Measurements from ENCODE around the gene SEMA3C. TPM values are rescaled to one million over a fixed set of nuclear protein-coding genes. Genes with fewer than 3 reads are reported as not detected.

SEMA3C gene
- total and polyA plus RNA-seq, 4 donors, result 3.3 to 86.8 (median 15.9) TPM

DNA sequence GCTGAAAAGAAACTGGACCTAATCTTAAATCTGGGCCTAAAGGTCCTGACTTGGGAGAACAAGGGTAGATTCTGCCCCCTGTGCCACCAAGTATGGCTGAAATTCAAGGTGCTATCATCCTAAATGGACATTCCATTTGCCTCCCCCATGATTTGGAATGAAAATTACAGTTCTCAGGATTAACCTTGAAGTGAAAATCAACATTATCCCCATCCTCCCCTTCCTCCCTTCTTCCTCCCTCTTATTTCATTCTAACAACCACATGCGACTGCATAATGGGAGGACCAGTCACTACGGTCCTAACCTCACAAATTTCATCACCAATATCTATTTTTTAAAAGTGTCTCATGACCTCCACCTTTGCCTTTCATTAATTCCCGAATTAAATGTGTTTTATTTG, 62.1 kb downstream of the SEMA3C start:
- no peaks in the 10 kb centered on the region for H3K27me3 ChIP-seq (ENCODE audit: control insufficient read depth in 1 of 2, insufficient read depth in 2 of 2, low read length in 1 of 2)
- H3K4me1 ChIP-seq (ENCODE audit: control insufficient read depth in 1 of 2, insufficient read depth in 2 of 2, low read length in 2 of 2), result peaks cover 0 to 1% of the 10 kb centered on the region in 2 donors
- H3K27ac ChIP-seq (ENCODE audit: low read depth in 1 of 2, low read length in 2 of 2), result no peak overlapping the region
- H3K4me3 ChIP-seq (ENCODE audit: low read length in 2 of 2), result no peak overlapping the region
- H3K36me3 ChIP-seq (ENCODE audit: control insufficient read depth in 1 of 2, insufficient read depth in 2 of 2, low read length in 1 of 2), result no peaks in the 10 kb centered on the region
- intact Hi-C loops (cut with DNase I), result no loop called here
- no peaks in the 10 kb centered on the region for H3K9me3 ChIP-seq (ENCODE audit: control insufficient read depth, low read length)
- WGBS, 2 donors, result 93% methylated on average over 3 of the region's 3 CpGs
- no peak for ATAC-seq (ENCODE audit: low FRiP score)
- DNase-seq, result no peak

DNA sequence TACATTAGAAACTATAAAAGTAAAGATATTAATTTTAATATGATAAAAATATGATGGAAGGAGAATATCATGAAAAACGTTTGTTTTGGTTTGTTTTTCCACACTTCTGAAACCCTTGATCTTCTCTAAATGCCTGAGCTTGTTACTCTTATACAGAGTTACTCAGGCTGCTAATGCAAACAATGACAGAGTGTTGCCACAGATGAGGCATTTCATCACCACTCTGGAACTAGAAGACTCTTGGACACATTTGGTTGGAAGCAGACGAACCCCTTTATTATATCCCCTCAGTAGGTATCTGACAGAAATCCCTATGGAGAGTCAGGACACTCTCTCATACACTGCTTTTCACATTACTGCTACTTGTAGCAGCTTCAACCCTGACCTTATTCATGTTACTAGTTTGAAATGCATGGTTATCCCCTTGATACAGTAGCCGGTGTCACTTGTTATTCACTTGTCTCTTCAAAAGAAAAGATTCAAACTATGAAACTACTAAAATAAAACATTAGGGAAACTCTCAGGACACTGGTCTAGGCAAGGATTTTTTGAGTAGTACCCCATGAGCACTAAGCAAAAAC, 66.9 kb downstream of the SEMA3C start:
- no peak for ATAC-seq (ENCODE audit: low FRiP score)
- WGBS, 2 donors, result 56 to 60% methylated on average over 3 of the region's 3 CpGs
- DNase-seq, result no peak
- Histone ChIP-seq H3K4me3 (ENCODE audit: low read length in 2 of 2) (no peak overlapping the region), H3K9me3 (ENCODE audit: control insufficient read depth, low read length) (no peaks in the 10 kb centered on the region), H3K27ac (ENCODE audit: low read depth in 1 of 2, low read length in 2 of 2) (no peak overlapping the region), H3K4me1 (ENCODE audit: control insufficient read depth in 1 of 2, insufficient read depth in 2 of 2, low read length in 2 of 2) (no peaks in the 10 kb centered on the region), H3K27me3 (ENCODE audit: control insufficient read depth in 1 of 2, insufficient read depth in 2 of 2, low read length in 1 of 2) (no peaks in the 10 kb centered on the region), H3K36me3 (ENCODE audit: control insufficient read depth in 1 of 2, insufficient read depth in 2 of 2, low read length in 1 of 2) (no peaks in the 10 kb centered on the region)
- intact Hi-C loops (cut with DNase I), result no loop called here

DNA sequence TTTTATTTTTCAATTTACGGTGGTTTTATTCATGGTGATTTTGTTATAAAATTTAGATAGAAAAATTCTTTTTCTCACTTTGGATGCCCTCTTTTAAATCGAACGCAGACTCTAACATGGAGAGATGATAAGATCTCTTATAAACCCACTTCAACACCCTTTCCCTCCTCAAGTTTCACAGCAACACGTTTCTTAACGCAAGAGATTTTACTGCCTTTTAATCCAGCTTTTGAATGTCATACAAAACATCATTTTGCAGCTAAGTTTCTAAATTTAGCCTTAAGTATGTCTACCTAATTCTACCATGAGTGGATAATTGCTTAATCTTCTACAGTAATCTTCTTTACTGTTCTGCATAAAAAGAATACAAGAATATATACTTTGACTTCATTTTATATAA, 70.0 kb downstream of the SEMA3C start:
- Histone ChIP-seq H3K36me3 (ENCODE audit: control insufficient read depth in 1 of 2, insufficient read depth in 2 of 2, low read length in 1 of 2) (no peaks in the 10 kb centered on the region), H3K27ac (ENCODE audit: low read depth in 1 of 2, low read length in 2 of 2) (no peak overlapping the region), H3K4me1 (ENCODE audit: control insufficient read depth in 1 of 2, insufficient read depth in 2 of 2, low read length in 2 of 2) (no peaks in the 10 kb centered on the region), H3K4me3 (ENCODE audit: low read length in 2 of 2) (no peak overlapping the region), H3K27me3 (ENCODE audit: control insufficient read depth in 1 of 2, insufficient read depth in 2 of 2, low read length in 1 of 2) (no peaks in the 10 kb centered on the region), H3K9me3 (ENCODE audit: control insufficient read depth, low read length) (no peaks in the 10 kb centered on the region)
- 73 to 76% methylated on average over 5 of the region's 5 CpGs for WGBS, 2 donors
- DNase-seq (no peak), ATAC-seq (ENCODE audit: low FRiP score) (no peak)
- intact Hi-C loops (cut with DNase I), result no loop called here

DNA sequence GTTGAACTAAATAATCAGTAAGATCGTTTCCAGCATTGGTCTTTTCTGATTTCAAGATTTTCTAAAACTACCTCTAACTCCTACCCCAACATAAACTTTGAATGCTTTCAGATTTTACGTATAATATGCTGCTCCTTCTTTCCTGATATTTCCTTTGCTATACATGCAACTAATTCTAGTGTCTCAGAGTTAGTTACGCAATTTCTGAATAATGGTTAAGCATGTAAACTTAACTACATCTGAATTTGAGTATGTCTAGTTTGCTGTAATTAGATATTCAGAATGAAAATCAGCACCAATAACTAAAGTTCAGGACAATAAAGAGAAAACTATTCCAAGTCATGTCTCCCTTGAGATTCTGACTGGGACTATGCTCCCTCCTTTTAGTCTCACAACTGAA, 71.0 kb downstream of the SEMA3C start:
- no peaks in the 10 kb centered on the region for H3K4me1 ChIP-seq (ENCODE audit: control insufficient read depth in 1 of 2, insufficient read depth in 2 of 2, low read length in 2 of 2)
- DNase-seq (no peak), ATAC-seq (ENCODE audit: low FRiP score) (no peak)
- no peak overlapping the region for H3K27ac ChIP-seq (ENCODE audit: low read depth in 1 of 2, low read length in 2 of 2)
- no peaks in the 10 kb centered on the region for H3K27me3 ChIP-seq (ENCODE audit: control insufficient read depth in 1 of 2, insufficient read depth in 2 of 2, low read length in 1 of 2)
- H3K9me3 ChIP-seq (ENCODE audit: control insufficient read depth, low read length), result no peaks in the 10 kb centered on the region
- no peak overlapping the region for H3K4me3 ChIP-seq (ENCODE audit: low read length in 2 of 2)
- no peaks in the 10 kb centered on the region for H3K36me3 ChIP-seq (ENCODE audit: control insufficient read depth in 1 of 2, insufficient read depth in 2 of 2, low read length in 1 of 2)
- 87 to 92% methylated on average over 3 of the region's 3 CpGs for WGBS, 2 donors
- intact Hi-C loops (cut with DNase I), result no loop called here

DNA sequence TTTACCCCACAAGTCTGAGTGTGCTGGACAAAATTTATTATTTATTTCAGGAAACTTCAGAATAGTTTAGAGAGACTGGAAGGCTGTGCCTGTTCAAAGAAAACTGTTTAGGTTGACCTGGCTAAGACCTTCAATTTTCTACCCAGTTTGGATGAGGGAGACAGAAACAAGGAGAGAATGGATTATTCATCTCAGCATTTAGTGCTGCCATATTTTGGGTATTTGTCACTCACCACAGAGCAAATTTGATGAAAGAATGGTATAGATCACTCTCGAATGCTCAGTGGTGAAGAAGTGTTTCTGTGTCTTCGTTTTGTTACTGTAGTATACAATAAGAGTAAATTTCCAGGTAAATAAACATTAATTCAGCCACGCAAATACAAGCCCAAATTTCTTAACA, 71.8 kb downstream of the SEMA3C start:
- WGBS, 2 donors, result 81 to 90% methylated on average over 3 of the region's 3 CpGs
- Histone ChIP-seq H3K4me3 (ENCODE audit: low read length in 2 of 2) (no peak overlapping the region), H3K27ac (ENCODE audit: low read depth in 1 of 2, low read length in 2 of 2) (no peak overlapping the region), H3K4me1 (ENCODE audit: control insufficient read depth in 1 of 2, insufficient read depth in 2 of 2, low read length in 2 of 2) (no peaks in the 10 kb centered on the region), H3K27me3 (ENCODE audit: control insufficient read depth in 1 of 2, insufficient read depth in 2 of 2, low read length in 1 of 2) (no peaks in the 10 kb centered on the region), H3K36me3 (ENCODE audit: control insufficient read depth in 1 of 2, insufficient read depth in 2 of 2, low read length in 1 of 2) (no peaks in the 10 kb centered on the region), H3K9me3 (ENCODE audit: control insufficient read depth, low read length) (no peaks in the 10 kb centered on the region)
- DNase-seq, result no peak
- no peak for ATAC-seq (ENCODE audit: low FRiP score)
- intact Hi-C loops (cut with DNase I), result no loop called here

DNA sequence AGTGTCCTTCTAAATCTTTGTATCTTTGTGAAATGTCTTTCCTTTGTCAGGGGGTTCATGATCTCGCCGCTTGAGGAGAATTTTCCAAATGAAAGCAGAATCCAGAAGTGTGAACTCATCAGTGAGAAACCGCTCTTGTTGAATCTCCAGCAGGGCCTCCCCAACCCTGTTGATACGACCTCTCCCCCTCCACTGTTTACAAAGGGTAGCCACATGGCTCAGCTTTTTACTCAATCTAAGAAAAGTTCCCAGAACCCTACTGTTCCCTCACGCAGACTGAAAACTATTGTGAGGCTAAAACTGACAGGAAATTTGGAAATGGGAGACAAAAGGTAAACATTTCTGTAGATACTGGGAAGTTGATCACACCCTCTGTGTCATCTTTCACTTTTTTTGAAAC, 73.9 kb downstream of the SEMA3C start:
- WGBS, 2 donors, result 70 to 87% methylated on average over 5 of the region's 5 CpGs
- no peaks in the 10 kb centered on the region for H3K36me3 ChIP-seq (ENCODE audit: control insufficient read depth in 1 of 2, insufficient read depth in 2 of 2, low read length in 1 of 2)
- H3K9me3 ChIP-seq (ENCODE audit: control insufficient read depth, low read length), result no peaks in the 10 kb centered on the region
- H3K4me1 ChIP-seq (ENCODE audit: control insufficient read depth in 1 of 2, insufficient read depth in 2 of 2, low read length in 2 of 2), result no peaks in the 10 kb centered on the region
- no peaks in the 10 kb centered on the region for H3K27me3 ChIP-seq (ENCODE audit: control insufficient read depth in 1 of 2, insufficient read depth in 2 of 2, low read length in 1 of 2)
- intact Hi-C loops (cut with DNase I), result no loop called here
- no peak for DNase-seq
- H3K27ac ChIP-seq (ENCODE audit: low read depth in 1 of 2, low read length in 2 of 2), result no peak overlapping the region
- no peak overlapping the region for H3K4me3 ChIP-seq (ENCODE audit: low read length in 2 of 2)
- no peak for ATAC-seq (ENCODE audit: low FRiP score)

DNA sequence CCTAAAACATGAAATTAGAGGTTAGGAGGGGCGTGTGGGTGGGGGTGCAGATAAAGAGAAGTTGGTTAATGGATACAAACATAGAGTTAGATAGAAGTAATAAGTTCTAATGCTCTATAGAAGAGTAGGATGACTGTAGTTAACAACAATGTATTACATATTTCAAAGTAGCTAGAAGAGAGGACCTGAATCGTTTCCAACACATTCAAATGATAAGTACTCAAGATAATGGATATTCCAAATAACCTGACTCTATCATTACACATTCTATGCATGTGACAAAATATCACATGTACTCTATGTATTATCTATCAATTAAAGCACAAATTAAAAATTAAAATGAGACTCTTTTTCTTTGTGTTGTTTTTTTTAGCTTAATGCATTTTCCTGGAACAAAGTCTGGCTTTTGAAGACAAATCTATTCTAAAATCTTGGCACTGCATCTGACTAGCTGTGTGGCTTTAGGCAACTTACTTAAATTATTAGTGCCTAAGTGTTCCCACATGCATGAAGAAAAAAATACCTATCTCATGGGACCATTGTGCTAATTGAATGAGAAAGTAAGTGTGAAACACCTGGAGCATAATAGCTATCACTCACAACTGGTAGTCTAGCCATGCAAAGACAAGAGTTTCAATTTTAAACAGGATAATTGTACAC, 75.7 kb downstream of the SEMA3C start:
- H3K9me3 ChIP-seq (ENCODE audit: control insufficient read depth, low read length), result no peaks in the 10 kb centered on the region
- no peak for DNase-seq
- no peak for ATAC-seq (ENCODE audit: low FRiP score)
- H3K27me3 ChIP-seq (ENCODE audit: control insufficient read depth in 1 of 2, insufficient read depth in 2 of 2, low read length in 1 of 2), result no peaks in the 10 kb centered on the region
- H3K4me3 ChIP-seq (ENCODE audit: low read length in 2 of 2), result no peak overlapping the region
- H3K36me3 ChIP-seq (ENCODE audit: control insufficient read depth in 1 of 2, insufficient read depth in 2 of 2, low read length in 1 of 2), result no peaks in the 10 kb centered on the region
- intact Hi-C loops (cut with DNase I), result no loop called here
- WGBS, 2 donors, result 68 to 76% methylated on average over 2 of the region's 2 CpGs
- H3K4me1 ChIP-seq (ENCODE audit: control insufficient read depth in 1 of 2, insufficient read depth in 2 of 2, low read length in 2 of 2), result no peaks in the 10 kb centered on the region
- H3K27ac ChIP-seq (ENCODE audit: low read depth in 1 of 2, low read length in 2 of 2), result no peak overlapping the region

DNA sequence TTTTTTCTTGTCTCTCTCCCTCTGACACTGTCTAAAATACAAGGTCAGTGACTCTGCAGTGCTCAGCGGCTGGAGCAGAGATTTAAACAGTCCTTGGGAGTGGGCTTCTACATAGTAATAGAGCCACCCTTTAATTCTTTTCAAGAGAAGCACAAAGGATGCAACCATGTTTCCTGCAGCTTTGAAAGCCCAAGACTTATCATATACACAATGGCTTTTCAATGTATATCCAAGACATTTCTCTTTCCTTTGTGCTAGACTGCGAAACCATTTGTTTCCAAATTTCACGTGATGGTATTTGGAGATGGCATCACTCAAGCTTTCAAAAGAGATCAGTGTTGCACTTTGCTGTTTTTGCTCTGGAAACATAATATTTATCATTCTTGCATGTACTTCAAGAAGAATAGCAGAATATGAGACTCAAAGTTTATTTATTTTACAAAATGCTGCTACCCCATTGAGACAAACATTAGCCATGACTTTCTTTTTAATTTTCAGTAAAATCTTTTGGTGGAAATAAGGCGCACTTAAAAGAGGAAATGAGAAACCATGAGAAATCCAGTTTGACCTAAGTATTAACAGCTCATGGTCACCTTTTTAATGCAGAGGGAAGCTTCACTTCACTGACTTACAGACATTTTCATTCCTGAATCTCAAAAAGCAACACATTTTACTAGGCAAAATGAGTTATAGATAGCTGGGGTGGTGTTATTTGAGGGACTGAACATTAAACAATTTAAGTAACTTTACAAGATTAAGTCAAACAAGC, 76.6 kb downstream of the SEMA3C start:
- ATAC-seq (ENCODE audit: low FRiP score), result no peak
- no peaks in the 10 kb centered on the region for H3K4me1 ChIP-seq (ENCODE audit: control insufficient read depth in 1 of 2, insufficient read depth in 2 of 2, low read length in 2 of 2)
- H3K36me3 ChIP-seq (ENCODE audit: control insufficient read depth in 1 of 2, insufficient read depth in 2 of 2, low read length in 1 of 2), result no peaks in the 10 kb centered on the region
- DNase-seq, result no peak
- intact Hi-C loops (cut with DNase I), result no loop called here
- no peak overlapping the region for H3K4me3 ChIP-seq (ENCODE audit: low read length in 2 of 2)
- WGBS, 2 donors, result 77 to 79% methylated on average over 4 of the region's 4 CpGs
- H3K9me3 ChIP-seq (ENCODE audit: control insufficient read depth, low read length), result no peaks in the 10 kb centered on the region
- no peaks in the 10 kb centered on the region for H3K27me3 ChIP-seq (ENCODE audit: control insufficient read depth in 1 of 2, insufficient read depth in 2 of 2, low read length in 1 of 2)
- H3K27ac ChIP-seq (ENCODE audit: low read depth in 1 of 2, low read length in 2 of 2), result no peak overlapping the region

DNA sequence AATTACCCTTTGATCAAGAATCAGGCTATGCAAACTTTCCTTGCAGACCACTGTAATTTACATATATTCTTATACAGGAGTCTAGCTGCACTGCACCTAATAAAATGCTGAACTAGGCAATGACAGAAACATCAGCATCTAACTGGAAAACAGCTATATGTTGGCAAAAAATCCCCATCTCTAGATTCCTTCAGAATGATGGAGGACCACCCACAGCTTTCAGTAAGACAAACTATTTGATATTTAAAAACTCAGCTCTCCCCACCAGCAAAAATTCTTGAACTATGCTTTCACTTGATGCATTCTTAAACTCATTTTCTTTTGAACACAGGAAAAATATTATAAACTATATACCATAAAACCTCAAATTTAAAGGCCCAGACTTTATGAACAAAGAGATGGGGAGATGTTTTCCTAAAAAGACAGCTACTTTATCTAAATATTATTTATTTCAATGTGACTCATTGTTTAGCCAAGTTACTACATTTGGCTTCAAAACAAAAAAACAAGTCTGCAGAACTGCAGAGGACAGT, 77.4 kb downstream of the SEMA3C start:
- ATAC-seq (ENCODE audit: low FRiP score) (no peak), DNase-seq (no peak)
- intact Hi-C loops (cut with DNase I), result no loop called here
- Histone ChIP-seq H3K4me1 (ENCODE audit: control insufficient read depth in 1 of 2, insufficient read depth in 2 of 2, low read length in 2 of 2) (no peaks in the 10 kb centered on the region), H3K9me3 (ENCODE audit: control insufficient read depth, low read length) (no peaks in the 10 kb centered on the region), H3K27ac (ENCODE audit: low read depth in 1 of 2, low read length in 2 of 2) (no peak overlapping the region), H3K27me3 (ENCODE audit: control insufficient read depth in 1 of 2, insufficient read depth in 2 of 2, low read length in 1 of 2) (no peaks in the 10 kb centered on the region), H3K36me3 (ENCODE audit: control insufficient read depth in 1 of 2, insufficient read depth in 2 of 2, low read length in 1 of 2) (no peaks in the 10 kb centered on the region), H3K4me3 (ENCODE audit: low read length in 2 of 2) (no peak overlapping the region)
